ENCODE results near the gene ZAR1. TPM values are rescaled to one million over a fixed set of nuclear protein-coding genes. Genes with fewer than 3 reads are reported as not detected.

Gene ZAR1
- total and polyA plus RNA-seq, 11 donors, result not detected

DNA sequence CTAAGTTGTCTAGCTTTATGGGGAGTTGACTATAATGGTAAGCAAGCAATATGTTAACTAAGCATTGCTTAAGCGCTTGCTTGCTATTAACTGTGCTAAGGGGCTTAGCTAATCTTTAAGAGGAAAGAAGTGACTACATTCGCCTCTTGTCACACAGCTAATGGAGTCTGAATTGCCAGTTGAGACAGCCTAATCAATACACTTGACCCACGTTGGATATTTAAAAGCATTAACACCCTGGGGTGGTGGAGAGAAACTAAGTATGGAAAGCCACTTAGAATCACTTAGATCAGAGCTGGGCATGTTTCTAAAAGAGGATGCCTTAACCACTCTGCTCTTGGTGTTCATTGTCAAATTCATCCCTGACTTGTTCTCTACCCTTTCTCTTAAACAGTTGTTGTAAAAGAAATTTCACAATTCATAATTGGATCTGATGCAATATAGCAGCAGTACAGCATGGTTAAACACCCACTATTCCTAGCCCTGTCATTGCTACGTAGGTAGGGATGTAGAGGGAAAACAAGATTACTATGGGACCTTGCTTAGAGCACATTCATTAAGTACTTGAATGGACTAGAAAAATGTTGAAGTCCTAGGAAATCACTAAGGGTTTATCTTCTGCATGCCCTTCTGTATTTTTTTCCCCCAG lies 3.5 kb downstream of the ZAR1 start:
- Histone ChIP-seq H3K27me3 (peaks cover 17 to 41% (median 27%) of the 10 kb centered on the region in 9 donors), H3K4me1 (peaks cover 0 to 17% (median 2%) of the 10 kb centered on the region in 12 donors), H3K4me3 (no peak overlapping the region), H3K9me3 (no peaks in the 10 kb centered on the region), H3K27ac (no peak overlapping the region), H3K36me3 (peaks cover 0 to 19% (median 9%) of the 10 kb centered on the region in 9 donors)
- TF ChIP-seq, protein P1, sequence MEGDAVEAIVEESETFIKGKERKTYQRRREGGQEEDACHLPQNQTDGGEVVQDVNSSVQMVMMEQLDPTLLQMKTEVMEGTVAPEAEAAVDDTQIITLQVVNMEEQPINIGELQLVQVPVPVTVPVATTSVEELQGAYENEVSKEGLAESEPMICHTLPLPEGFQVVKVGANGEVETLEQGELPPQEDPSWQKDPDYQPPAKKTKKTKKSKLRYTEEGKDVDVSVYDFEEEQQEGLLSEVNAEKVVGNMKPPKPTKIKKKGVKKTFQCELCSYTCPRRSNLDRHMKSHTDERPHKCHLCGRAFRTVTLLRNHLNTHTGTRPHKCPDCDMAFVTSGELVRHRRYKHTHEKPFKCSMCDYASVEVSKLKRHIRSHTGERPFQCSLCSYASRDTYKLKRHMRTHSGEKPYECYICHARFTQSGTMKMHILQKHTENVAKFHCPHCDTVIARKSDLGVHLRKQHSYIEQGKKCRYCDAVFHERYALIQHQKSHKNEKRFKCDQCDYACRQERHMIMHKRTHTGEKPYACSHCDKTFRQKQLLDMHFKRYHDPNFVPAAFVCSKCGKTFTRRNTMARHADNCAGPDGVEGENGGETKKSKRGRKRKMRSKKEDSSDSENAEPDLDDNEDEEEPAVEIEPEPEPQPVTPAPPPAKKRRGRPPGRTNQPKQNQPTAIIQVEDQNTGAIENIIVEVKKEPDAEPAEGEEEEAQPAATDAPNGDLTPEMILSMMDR (IDR thresholded peaks at IDR 0.05), result no peak
- TF ChIP-seq POLR2A (IDR thresholded peaks at IDR 0.05), result no peak
- DNase-seq (no peak), ATAC-seq (no peak)
- WGBS, 4 donors, result 72 to 81% (median 77%) methylated on average over 4 of the region's 4 CpGs
- intact Hi-C loops (cut with DNase I), result loop anchor here in 2 of 10 donors (10.0 kb wide), 1 partner anchor 49 kb away; no protein-coding TSS in a partner anchor

DNA sequence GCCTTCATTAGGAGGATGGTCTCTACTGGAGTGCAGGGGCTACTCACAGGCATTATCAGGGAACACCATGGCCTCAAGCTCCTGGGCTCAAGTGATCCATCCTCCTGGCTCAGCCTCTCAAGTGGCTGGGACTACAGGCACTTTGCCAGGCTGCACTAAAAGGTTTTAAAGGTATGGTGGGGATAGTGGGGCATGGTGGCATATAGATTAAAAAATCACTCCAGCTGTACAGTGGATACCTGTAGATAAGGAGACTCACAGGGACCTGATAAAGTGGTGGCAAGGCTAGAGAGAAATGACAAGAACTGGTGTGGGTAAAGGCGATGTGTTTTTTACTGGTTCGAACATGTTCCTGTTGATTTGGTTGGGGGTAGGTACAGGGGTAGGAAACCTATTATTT lies 5.9 kb downstream of the ZAR1 start:
- no peak for ATAC-seq
- Histone ChIP-seq H3K27me3 (peaks cover 1 to 17% (median 9%) of the 10 kb centered on the region in 9 donors), H3K27ac (no peak overlapping the region), H3K36me3 (peaks cover 0 to 43% (median 32%) of the 10 kb centered on the region in 9 donors), H3K4me3 (no peak overlapping the region), H3K4me1 (peaks cover 0 to 2% (median 0%) of the 10 kb centered on the region in 12 donors), H3K9me3 (no peaks in the 10 kb centered on the region)
- intact Hi-C loops (cut with DNase I), result loop anchor here in 2 of 10 donors (10.0 kb wide), 1 partner anchor 51 kb away; no protein-coding TSS in a partner anchor
- TF ChIP-seq POLR2A (IDR thresholded peaks at IDR 0.05), result no peak
- TF ChIP-seq, protein P1 (IDR thresholded peaks at IDR 0.05), result no peak
- DNase-seq, result no peak
- 92 to 97% (median 96%) methylated on average over 2 of the region's 2 CpGs for WGBS, 4 donors

- Histone ChIP-seq H3K27ac (no peak overlapping the region), H3K4me3 (no peak overlapping the region), H3K36me3 (peaks cover 0 to 69% (median 60%) of the 10 kb centered on the region in 9 donors), H3K27me3 (no peaks in the 10 kb centered on the region), H3K4me1 (no peaks in the 10 kb centered on the region), H3K9me3 (no peaks in the 10 kb centered on the region)
- no peak for TF ChIP-seq POLR2A (IDR thresholded peaks at IDR 0.05)
- TF ChIP-seq, protein P1 (IDR thresholded peaks at IDR 0.05), result no peak
- 94 to 96% (median 95%) methylated on average over 4 of the region's 4 CpGs for WGBS, 4 donors
- intact Hi-C loops (cut with DNase I), result loop anchor here in 2 of 10 donors (10.0 kb wide), 1 partner anchor 54 kb away; no protein-coding TSS in a partner anchor
- ATAC-seq, result no peak
- no peak for DNase-seq
Measured at GRCh38 chr4:48498895-48499294, 8.8 kb downstream of the ZAR1 start.

DNA sequence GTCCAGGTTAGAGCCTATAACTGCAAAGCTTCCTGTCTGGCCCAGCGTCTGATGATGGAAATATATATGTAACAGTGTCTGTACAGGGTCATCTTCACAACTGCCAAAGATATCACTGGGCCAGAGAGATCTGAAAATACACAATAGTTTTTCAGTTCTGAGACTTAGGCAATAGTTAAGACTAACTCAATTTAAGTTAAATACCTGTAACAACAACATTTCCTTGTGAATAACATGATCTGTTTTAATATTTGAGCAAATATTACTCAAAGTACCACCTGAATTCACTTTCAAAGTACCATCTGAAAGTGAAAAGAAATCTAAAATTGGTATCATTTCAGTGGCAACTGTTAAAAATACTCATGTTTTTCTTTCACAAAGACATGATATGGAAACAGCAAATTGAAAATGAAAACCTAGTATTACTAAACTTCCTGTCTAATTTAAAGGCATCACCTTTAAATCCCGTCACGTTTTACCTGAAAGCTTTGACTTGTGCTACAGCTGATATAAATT lies 9.6 kb downstream of the ZAR1 start:
- WGBS, 4 donors, result 86 to 92% (median 89%) methylated on average over 3 of the region's 3 CpGs
- Histone ChIP-seq H3K4me1 (no peaks in the 10 kb centered on the region), H3K36me3 (peaks cover 0 to 76% (median 65%) of the 10 kb centered on the region in 9 donors), H3K4me3 (no peak overlapping the region), H3K9me3 (no peaks in the 10 kb centered on the region), H3K27me3 (no peaks in the 10 kb centered on the region), H3K27ac (no peak overlapping the region)
- ATAC-seq (no peak), DNase-seq (no peak)
- no peak for TF ChIP-seq POLR2A (IDR thresholded peaks at IDR 0.05)
- TF ChIP-seq, protein P1 (IDR thresholded peaks at IDR 0.05), result no peak
- intact Hi-C loops (cut with DNase I), result loop anchor here in 3 of 10 donors (2.0 to 10.0 kb wide), 3 partner anchors 23 to 55 kb away; no protein-coding TSS in a partner anchor

All from heart left ventricle (tissue), 16 donors.